Occipital lobe (tissue), 2 donors: ENCODE data around the gene FAM180B. TPM values are rescaled to one million over a fixed set of nuclear protein-coding genes. Genes with fewer than 3 reads are reported as not detected.
"Not testable (repeated sequence)": the region's sequence is repeated elsewhere in the genome, so short reads cannot be mapped to it uniquely, and the experiment has no call there.

Experiments
- DNase-seq: peaks from one replicate; lab custom pipeline; 2025; lab: John Stamatoyannopoulos, UW
- total RNA-seq: library from RNA; depleted of rRNA; stranded (reverse); fragments of >200 nt; gene quantifications from one replicate; pipeline ENCODE4 v1.2.3, GENCODE V29; 2014

The FAM180B gene, protein sequence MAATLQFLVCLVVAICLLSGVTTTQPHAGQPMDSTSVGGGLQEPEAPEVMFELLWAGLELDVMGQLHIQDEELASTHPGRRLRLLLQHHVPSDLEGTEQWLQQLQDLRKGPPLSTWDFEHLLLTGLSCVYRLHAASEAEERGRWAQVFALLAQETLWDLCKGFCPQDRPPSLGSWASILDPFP
- total RNA-seq: 0.16 TPM

DNA sequence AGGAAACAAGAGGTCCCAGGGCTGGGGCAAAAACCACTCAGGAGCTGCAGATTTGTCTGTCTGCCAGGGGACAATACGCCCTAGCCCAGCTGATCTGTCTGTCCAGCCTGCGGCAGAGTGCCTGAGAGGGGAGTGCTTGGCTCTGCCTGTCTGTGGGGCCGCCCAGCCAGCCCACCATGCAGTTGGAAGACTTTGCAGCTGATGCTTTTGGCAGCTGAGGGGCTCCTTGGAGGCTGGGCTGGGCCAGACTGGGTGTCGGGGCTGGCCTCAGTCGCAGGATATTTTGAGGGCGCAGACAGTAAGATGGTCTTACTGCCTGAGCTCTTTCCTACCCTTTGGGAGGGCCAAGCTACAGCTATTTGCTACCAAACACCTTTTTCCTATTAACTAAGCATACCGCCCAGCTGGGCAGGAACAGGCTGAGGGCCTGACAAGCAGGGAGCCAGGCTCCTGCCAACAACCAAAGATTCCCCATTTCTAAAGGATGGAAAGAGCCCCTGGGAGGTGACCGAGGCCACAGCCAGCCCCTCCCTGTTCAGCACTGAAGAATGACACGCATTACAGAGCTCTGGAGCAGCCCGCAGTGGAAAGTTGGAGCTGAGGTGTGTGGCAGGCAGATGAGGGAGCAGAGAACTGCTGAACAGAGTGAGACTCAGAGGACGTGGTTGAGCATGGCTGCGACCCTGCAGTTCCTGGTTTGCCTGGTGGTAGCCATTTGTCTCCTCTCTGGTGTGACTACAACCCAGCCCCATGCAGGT lies at the start of gene FAM180B:
TSS of gene FAM180B (plus strand) at position 581 of the 758 bp plus-strand sequence. CDS start at position 672, 91 bp downstream.
- DNase-seq: no peak

DNA sequence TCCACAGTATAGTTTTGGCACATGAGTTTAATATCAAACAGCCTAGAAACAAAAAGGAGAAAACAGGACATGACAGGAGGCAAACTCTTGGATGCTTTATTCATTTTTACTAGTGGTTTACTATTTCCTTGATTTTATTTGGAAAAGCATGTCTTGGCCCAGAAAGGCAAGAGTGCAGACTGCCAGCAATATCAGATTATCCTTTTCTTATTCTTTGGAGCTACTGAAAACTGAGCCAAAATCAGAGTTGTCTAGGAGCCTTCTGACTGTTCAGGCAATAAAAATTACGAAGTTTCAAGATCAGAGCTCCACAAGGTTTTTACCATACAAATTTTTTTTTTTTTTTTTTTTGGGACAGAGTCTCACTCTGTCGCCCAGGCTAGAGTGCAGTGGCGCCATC lies 49.6 kb upstream of the FAM180B start:
- no peak for DNase-seq

DNA sequence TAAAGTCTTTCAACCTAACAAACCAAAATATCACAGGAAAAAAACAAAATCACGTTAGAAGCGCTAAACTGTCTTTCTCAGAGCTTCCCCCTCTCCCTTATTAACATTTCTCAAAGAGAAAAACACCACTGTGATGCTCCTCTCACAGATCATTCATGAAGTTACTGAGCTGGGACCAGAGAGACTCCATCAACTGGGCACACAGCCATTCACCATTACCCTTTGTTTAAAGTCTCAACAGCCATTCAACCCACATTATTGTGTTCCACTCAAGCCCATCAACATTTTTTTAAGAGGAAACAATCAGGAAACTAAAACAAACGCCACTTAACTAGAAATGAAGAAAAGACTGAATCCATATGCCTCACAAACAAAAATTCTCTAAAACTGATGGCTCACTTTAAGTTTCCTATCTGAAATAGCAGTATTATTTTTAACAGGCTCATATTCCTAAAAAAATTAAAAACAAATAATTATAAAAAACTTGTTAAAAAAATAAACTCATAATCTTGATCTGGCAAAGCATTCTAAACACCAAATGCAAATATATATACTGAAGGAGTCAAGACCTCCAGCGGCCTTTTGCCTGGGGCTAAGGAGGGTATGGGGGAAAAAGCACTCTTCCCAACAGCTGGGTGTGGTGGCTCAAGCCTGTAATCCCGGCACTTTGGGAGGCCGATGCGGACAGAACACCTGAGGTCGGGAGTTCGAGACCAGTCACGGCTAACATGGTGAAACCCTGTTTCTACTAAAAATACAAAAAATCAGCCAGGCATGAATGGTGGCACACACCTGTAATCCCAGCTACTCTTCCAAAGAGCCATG lies 47.5 kb upstream of the FAM180B start:
- DNase-seq: no peak

DNA sequence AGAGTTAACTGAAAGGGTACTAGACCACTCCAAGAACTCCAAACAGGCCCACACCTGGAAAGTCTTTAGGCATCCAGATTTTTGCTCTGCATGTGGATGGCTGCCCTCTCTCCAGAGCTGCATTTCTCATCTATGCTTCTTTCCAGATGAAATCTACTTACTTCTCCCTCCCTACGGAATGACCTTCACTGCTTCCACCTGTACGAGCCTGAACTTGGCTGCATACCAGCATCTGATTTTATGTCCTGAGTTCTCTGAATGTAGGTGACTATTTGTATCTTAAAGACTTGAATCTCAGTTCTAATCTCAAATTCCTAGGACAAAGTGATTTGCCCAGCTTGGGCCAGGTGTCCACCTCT lies 46.8 kb upstream of the FAM180B start:
- no peak for DNase-seq

DNA sequence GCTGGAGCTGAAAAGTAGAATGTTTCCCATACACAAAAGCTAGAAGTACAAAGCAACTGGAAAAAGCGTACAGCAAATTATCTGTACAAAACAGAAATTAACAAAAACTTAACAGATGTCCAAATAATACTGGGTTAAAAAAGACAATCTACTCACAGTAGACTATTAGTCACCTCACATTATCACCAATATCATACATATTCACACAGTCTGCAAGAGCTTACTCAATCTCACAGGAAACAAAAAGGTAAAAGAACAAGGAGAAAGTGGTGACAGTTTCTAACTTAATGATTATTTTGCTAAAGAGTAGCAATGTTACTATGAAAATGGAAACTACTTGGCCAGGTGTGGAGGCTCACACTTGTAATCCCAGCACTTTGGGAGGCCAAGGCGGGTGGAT lies 45.4 kb upstream of the FAM180B start:
- DNase-seq: no peak

DNA sequence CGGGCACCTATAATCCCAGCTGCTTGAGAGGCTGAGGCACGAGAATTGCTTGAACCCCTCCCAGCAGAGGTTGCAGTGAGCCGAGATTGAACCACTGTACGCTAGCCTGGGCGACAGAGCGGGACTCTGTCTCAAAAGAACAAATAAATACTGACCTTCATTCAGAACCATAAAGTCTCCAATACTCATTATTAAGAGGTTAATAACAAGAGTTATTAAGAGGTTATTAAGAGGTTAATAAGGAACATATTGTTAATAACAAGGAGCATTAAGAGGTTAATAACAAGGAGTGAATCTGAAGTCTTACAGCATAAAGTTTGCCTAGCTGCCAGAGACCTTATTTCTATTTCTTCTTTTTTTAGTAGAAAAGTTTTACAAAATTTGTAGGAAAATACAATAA lies 41.2 kb upstream of the FAM180B start:
- no peak for DNase-seq

DNA sequence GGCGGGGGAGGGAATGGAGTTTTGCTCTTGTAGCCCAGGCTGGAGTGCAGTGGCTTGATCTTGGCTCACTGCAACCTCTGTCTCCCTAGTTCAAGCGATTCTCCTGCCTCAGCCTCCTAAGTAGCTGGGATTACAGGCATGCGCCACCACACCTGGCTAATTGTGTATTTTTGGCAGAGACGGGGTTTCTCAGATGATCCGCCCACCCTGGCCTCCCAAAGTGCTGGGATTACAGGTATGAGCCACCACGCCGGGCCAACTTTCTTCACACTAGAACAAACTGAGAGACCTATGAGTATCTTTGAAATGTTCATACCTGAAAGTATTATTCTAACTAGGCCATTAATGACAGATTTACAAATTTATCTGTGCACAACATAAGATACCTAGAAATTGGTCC lies 40.2 kb upstream of the FAM180B start:
- DNase-seq: not testable (repeated sequence)

DNA sequence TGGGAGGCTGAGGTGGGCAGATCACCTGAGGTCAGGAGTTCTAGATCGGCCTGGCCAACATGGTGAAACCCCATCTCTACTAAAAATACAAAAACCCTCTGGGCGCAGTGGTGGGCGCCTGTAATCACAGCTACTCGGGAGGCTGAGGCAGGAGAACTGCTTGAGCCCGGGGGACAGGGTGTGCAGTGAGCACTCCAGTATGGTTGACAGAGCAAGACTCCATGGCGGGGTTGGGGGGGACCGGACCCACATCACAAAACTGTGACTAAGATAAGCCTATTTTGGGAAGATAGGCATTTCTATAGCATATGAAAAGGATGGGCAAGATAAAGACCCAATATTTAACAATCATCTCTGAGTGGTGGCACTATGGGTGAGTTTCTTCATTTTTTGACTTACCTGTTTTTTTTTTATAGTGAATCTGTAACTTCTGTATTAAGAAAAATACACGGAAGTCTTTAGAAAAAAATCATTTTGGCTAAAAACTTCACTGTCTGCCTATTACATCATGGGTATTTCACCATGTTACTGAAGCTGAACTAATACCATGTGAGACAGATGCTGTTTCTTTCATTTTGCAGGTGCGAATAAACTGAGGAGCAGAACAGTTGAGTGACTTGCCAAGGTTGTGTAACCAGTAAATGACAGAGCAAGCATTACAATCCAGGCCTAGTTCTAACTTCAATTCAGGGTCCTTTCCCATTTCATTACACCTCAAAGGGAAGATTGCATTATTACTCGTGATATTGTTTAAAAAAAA lies 36.0 kb upstream of the FAM180B start:
- DNase-seq: no peak

DNA sequence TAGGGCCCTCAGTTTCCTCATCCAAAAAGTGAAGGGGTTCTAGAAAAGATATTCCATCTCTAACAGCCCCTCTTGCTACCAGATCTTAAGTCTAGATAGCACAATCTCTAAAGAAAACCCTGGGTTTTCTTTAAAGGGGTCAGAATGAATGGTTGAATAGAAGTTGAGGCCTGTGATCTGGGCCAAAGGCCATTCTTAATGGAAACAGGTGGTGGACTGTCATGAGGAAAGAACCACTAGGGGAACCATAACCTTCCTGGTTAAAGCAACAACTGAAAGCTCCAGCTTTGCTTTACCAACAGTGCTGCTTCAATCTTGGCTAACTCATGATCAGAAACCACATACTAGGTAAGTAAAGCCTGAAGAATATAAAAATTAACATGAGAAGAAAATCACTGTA lies 35.4 kb upstream of the FAM180B start:
- DNase-seq: no peak

DNA sequence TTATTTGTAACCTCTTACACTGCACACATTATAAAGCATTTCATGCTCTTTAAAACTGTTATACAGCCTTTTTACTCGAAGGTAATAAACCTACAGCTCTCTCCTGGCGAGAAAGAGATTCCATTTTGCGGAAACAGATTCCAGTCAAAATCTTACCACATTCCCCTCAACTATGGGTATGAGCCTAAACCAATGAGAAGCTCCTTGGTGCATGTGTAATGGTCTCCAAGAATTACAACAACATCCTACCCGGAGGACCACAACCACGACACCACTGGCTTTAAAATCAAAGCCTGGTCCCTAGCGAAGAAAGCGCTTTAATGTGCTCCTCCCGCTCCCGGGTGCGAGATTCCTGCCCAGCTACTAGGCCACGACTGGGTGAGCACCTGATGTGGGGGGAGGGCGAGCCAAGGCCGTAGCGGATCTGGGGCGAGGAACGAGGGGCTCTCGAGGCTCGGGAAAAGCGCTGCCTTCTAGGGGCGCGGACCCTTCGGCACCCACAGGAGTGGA lies 34.4 kb upstream of the FAM180B start:
- no peak for DNase-seq

DNA sequence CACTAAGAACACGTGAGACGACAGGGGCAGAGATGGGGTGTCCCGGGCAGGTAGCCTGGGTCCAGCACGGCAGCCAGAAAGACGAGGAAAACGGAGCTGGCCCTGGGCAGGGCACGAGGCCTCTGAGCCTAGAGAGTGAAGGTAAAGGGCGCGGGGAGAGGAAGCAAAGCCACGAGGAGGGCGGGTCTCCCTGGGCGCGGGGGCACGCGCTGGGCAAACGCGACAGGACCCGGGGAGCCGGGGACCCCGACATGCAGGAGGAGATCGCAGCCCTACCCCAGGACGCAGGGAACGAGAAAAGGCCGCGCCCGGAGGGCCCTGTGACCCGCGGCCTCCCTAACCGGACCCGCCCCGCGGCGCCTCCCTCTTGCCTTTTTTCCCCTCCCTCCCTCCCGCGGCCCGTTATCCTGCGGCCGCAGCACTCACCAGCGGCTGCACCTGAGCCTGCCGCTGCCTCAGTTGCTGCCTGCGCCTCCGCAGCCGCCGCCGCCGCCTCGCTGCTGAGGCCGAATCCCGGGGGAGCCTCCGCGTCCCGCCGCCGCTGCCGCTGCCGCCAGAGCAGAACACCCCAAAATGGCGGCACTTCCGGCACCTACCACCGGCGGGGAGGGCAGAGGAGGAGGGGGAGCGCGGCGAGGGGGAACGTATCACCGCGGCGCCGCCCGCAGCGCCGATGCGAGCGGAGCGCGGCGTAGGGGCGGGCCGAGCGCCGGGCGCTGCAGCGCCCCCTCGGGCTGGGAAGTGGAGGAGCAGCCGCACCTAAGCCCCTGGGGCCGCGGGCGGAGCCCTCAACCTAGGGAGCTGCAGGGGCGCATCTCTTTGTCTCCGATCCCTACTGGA lies 33.7 kb upstream of the FAM180B start, which contains the start of gene CELF1:
TSS of gene CELF1 (minus strand) at position 567 of the 840 bp plus-strand sequence. CDS start 53,609 bp downstream, outside the sequence.
- DNase-seq: peak; percentile 80

DNA sequence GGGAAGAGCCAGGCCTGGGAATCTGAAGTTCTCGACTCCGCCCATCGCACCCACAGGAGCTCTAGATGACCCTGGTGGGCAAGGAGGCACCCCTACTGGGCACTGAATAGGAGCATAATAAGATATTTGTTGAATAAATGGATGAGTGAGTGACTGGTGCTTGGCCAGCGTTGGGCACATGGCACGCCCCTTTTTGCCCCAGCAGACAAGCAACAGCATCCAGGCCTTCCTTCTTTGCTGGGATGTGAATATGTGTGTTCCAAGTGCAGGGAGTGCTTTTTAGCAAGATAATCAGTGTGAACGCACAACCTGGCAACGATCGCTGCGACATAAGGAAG lies 33.1 kb upstream of the FAM180B start:
- no peak for DNase-seq

DNA sequence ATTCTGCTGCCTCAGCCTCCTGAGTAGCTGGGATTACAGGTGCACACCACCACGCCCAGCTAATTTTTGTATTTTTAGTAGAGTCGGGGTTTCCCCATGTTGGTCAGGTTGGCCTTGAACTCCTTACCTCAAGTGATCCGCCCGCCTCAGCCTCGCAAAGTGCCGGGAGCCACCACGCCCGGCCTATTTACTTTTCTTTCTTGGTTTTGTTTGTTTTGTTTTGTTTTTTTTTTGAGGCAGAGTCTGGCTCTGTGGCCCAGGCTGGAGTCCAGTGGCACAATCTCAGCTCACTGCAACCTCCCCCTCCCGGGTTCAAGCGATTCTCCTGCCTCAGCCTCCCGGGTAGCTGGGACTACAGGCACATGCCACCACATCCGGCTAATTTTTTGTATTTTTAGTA lies 29.5 kb upstream of the FAM180B start:
- DNase-seq: not testable (repeated sequence)

DNA sequence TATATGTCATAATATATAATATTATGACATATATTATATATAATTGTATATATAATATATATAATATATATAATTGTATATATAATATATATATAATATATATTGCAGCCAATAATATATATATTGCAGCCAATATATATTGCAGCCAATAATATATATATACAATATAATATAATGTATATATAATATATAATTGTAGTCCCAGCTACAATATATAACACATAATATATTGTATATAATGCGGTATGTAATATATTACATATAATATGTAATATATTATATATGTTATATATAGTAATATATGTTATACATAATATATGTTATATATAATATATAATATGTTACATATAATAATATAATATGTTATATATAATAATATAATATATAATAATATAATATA lies 27.8 kb upstream of the FAM180B start:
- no peak for DNase-seq

DNA sequence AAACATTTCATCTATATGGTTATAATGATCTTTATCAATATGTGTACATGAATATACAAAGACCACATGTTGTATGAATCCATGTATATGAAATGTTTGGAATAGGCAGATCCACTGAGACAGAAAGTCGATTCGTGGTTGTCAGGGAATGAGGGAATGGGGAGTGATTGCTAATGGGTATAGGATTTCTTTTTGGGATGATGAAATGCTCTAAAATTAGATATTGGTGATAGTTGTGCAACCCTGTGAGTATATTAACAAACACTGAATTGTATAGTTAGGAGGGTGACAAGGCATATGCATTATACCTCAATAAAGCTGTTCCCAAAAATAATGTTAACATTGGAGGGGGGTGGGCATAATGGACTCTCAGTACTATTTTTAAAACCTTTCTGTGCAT lies 26.1 kb upstream of the FAM180B start:
- DNase-seq: no peak

DNA sequence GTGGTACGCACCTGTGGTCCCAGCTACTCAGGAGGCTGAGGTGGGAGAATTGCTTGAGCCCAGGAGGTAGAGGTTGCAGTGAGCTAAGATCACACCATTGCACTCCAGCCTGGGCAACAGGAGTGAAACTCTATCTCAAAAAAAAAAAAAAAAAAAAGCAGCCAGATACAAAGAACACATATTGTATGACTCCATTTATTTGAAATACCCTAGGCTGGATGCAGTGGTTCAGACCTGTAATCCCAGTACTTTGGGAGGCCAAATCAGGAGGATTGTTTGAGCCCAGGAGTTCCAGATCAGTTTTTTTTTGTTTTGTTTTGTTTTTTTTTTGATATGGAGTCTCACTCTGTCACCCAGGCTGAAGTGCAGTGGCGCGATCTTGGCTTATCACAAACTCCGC lies 24.1 kb upstream of the FAM180B start:
- DNase-seq: not testable (repeated sequence)

DNA sequence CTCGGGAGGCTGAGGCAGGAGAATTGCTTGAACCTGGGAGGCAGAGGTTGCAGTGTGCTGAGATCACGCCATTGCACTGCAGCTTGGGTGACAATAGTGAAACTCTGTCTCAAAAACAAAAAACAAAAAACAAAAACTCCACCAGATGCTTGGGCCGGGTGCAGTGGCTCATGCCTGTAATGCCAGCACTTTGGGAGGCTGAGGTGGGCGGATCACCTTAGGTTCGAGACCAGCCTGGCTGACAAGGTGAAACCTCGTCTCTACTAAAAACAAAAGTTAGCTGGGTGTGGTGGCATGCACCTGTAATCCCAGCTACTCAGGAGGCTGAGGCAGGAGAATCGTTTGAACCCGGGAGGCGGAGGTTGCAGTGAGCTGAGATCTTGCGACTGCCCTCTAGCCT lies 22.1 kb upstream of the FAM180B start:
- not testable (repeated sequence) for DNase-seq

DNA sequence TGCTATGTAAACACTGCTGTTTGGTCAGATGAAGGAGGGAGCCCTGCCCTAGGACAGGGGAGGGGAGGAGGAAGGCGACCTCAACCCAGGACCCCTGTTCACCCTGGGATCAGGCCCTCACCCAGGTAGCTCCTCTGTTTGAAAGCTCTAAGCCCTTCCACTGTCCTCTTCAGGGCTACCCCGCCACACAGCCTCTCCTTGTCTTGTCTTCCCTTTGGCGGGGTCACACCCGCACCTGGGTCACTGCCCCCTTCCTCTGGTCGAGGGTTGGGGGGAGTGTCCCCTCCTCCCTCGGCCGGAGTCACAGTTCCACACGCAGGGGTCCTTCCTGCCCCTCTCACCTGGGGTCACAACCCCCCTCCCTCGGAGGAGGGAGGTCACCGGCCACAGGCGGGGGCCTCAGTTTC lies 21.5 kb upstream of the FAM180B start:
- no peak for DNase-seq

DNA sequence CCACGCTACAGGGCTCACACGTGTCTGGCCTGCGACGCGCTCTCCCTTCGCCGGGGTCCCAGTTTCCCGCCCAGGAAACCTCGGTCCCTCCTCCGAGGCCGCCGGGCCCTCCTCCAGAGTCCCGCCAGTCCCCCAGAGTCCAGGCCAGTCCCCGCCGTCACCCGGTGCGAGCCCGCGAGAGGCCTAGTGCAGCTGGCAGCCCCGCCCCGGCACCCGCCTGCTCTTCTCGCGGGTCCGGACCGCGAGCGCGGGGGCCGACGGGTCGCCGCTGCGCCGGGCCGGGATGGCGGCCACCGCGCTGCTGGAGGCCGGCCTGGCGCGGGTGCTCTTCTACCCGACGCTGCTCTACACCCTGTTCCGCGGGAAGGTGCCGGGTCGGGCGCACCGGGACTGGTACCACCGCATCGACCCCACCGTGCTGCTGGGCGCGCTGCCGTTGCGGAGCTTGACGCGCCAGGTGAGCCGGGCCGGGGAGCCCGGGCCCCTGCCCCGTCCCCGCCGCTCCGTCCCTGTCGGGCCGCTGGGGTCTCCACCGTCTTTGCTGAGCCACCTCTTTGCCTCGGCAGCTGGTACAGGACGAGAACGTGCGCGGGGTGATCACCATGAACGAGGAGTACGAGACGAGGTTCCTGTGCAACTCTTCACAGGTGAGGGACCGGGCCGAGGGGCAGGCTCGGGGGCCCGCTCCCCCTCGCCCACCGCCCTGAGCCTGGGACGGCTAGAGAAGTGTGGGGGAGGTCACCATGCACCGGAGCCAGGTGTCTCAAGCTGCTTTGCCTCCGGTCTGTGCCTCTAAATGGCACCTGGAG lies 20.9 kb upstream of the FAM180B start, which contains the start of gene PTPMT1:
TSS of gene PTPMT1 (plus strand) at position 260 of the 809 bp plus-strand sequence. CDS start at position 284, 24 bp downstream.
- no peak for DNase-seq
